Measurements from ENCODE around the gene HOXC4. TPM values are rescaled to one million over a fixed set of nuclear protein-coding genes. Genes with fewer than 3 reads are reported as not detected.

The HOXC4 gene
- total RNA-seq, 1 donor from 2014 or later = not detected

- H3K4me3 ChIP-seq = no peak overlapping the region
- H3K27ac ChIP-seq (replicated peaks) = no peak overlapping the region
- no peak for DNase-seq
- no peaks in the 10 kb centered on the region for H3K36me3 ChIP-seq
- peaks cover 100% of the 10 kb centered on the region for H3K27me3 ChIP-seq (ENCODE audit: low read depth)
- H3K4me1 ChIP-seq = peaks cover 39% of the 10 kb centered on the region
- no peaks in the 10 kb centered on the region for H3K9me3 ChIP-seq (replicated peaks)
- TF ChIP-seq CTCF (IDR thresholded peaks at IDR 0.05; ENCODE audit: borderline replicate concordance) = no peak
- intact Hi-C loops (cut with micrococcal nuclease) = no loop called here
Observed at GRCh38 chr12:54021432-54022013, 32.1 kb upstream of the HOXC4 start.

- no peaks in the 10 kb centered on the region for H3K36me3 ChIP-seq
- intact Hi-C loops (cut with micrococcal nuclease) = no loop called here
- H3K9me3 ChIP-seq (replicated peaks) = no peaks in the 10 kb centered on the region
- no peak overlapping the region for H3K27ac ChIP-seq (replicated peaks)
- no peak for DNase-seq
- H3K4me1 ChIP-seq = peaks cover 23% of the 10 kb centered on the region
- H3K27me3 ChIP-seq (ENCODE audit: low read depth) = peaks cover 100% of the 10 kb centered on the region
- TF ChIP-seq CTCF (IDR thresholded peaks at IDR 0.05; ENCODE audit: borderline replicate concordance) = no peak
- H3K4me3 ChIP-seq = no peak overlapping the region
Observed at GRCh38 chr12:54022960-54023884, 30.4 kb upstream of the HOXC4 start.

- Histone ChIP-seq H3K4me3 (no peak overlapping the region), H3K36me3 (no peaks in the 10 kb centered on the region), H3K27ac (replicated peaks) (no peak overlapping the region), H3K4me1 (peaks cover 20% of the 10 kb centered on the region), H3K27me3 (ENCODE audit: low read depth) (peaks cover 100% of the 10 kb centered on the region), H3K9me3 (replicated peaks) (no peaks in the 10 kb centered on the region)
- TF ChIP-seq CTCF (IDR thresholded peaks at IDR 0.05; ENCODE audit: borderline replicate concordance) = no peak
- DNase-seq = no peak
- intact Hi-C loops (cut with micrococcal nuclease) = no loop called here
Observed at GRCh38 chr12:54024127-54024526, 29.5 kb upstream of the HOXC4 start.

GRCh38 chr12:54024581-54025305 lies 28.9 kb upstream of the HOXC4 start:
- Histone ChIP-seq H3K9me3 (replicated peaks) (no peaks in the 10 kb centered on the region), H3K27ac (replicated peaks) (no peak overlapping the region), H3K36me3 (no peaks in the 10 kb centered on the region), H3K27me3 (ENCODE audit: low read depth) (peaks cover 100% of the 10 kb centered on the region), H3K4me1 (peaks cover 19% of the 10 kb centered on the region), H3K4me3 (no peak overlapping the region)
- no peak for DNase-seq
- TF ChIP-seq CTCF (IDR thresholded peaks at IDR 0.05; ENCODE audit: borderline replicate concordance) = no peak
- intact Hi-C loops (cut with micrococcal nuclease) = no loop called here

- no peak for DNase-seq
- intact Hi-C loops (cut with micrococcal nuclease) = no loop called here
- Histone ChIP-seq H3K27ac (replicated peaks) (no peak overlapping the region), H3K27me3 (ENCODE audit: low read depth) (peaks cover 100% of the 10 kb centered on the region), H3K9me3 (replicated peaks) (no peaks in the 10 kb centered on the region), H3K36me3 (no peaks in the 10 kb centered on the region), H3K4me1 (peaks cover 13% of the 10 kb centered on the region), H3K4me3 (no peak overlapping the region)
- no peak for TF ChIP-seq CTCF (IDR thresholded peaks at IDR 0.05; ENCODE audit: borderline replicate concordance)
Observed at GRCh38 chr12:54025499-54026405, 27.9 kb upstream of the HOXC4 start.

Data from left ventricle myocardium inferior (tissue), 1 donor.